ENCODE results near the gene ANKRD44.

DNA sequence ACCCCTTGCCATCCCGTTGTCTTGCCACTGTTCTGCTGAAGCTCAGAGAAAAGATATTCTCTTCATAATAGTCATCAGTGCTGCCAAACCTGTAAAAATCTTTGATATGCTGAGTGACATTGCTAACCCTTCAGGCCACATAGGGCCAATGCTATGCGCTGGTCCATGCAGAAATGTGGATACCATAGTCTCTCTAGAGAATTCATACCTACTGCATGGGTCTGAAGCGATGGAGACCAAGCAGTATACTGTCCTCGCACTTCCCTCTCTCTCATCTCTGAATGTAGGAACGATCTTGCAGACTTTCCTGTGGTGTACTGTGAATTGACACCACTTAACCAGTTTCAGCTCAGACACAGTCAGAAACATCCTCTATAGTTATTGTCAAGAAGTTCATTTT is 17.9 kb upstream of the ANKRD44 start:
- TF ChIP-seq, protein P1, sequence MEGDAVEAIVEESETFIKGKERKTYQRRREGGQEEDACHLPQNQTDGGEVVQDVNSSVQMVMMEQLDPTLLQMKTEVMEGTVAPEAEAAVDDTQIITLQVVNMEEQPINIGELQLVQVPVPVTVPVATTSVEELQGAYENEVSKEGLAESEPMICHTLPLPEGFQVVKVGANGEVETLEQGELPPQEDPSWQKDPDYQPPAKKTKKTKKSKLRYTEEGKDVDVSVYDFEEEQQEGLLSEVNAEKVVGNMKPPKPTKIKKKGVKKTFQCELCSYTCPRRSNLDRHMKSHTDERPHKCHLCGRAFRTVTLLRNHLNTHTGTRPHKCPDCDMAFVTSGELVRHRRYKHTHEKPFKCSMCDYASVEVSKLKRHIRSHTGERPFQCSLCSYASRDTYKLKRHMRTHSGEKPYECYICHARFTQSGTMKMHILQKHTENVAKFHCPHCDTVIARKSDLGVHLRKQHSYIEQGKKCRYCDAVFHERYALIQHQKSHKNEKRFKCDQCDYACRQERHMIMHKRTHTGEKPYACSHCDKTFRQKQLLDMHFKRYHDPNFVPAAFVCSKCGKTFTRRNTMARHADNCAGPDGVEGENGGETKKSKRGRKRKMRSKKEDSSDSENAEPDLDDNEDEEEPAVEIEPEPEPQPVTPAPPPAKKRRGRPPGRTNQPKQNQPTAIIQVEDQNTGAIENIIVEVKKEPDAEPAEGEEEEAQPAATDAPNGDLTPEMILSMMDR (conservative IDR thresholded peaks at IDR 0.05; ENCODE audit: low read length) = no peak
- no peak for TF ChIP-seq EZH2phosphoT487 (IDR thresholded peaks at IDR 0.05; ENCODE audit: borderline replicate concordance)
